MM.1S (cell line): ENCODE measurements around the gene PLEKHM3.

Experiments
- DNase-seq: peaks from one replicate; pipeline ENCODE4 v3.0.0-alpha.2; 2015
- H2AFZ ChIP-seq: fragments of 300-600 bp; sonication (generic); 2 replicates; pipeline ENCODE4 v1.6.0; 2016; ENCODE audit warnings: antibody characterized with exemption, low read length
- H3F3A ChIP-seq: fragments of 300-600 bp; sonication (generic); 2 replicates; pipeline ENCODE4 v1.6.1; 2016; ENCODE audit warnings: mild to moderate bottlenecking, antibody characterized with exemption, low read length, moderate library complexity, mixed read lengths; ENCODE audit not compliant: insufficient read depth
- H3K27ac ChIP-seq: fragments of 300-600 bp; sonication (generic); 2 replicates; pipeline ENCODE4 v1.5.1; 2016; ENCODE audit warnings: mild to moderate bottlenecking, low read length
- H3K27me3 ChIP-seq: fragments of 300-600 bp; sonication (generic); replicated peaks from 2 replicates; pipeline ENCODE4 v1.6.0; 2016; ENCODE audit warnings: low read length; ENCODE audit not compliant: insufficient read depth
- H3K36me3 ChIP-seq: fragments of 300-600 bp; sonication (generic); replicated peaks from 2 replicates; pipeline ENCODE4 v1.6.1; 2016; ENCODE audit warnings: mild to moderate bottlenecking, low read length, mixed read lengths; ENCODE audit not compliant: insufficient read depth
- H3K4me1 ChIP-seq: fragments of 300-600 bp; sonication (generic); 2 replicates; pipeline ENCODE4 v1.6.1; 2016; ENCODE audit warnings: low read length, mixed read lengths
- H3K4me2 ChIP-seq: fragments of 300-600 bp; sonication (generic); 2 replicates; pipeline ENCODE4 v1.6.0; 2016; ENCODE audit warnings: low read depth, low read length
- H3K4me3 ChIP-seq: fragments of 300-600 bp; sonication (generic); 2 replicates; pipeline ENCODE4 v1.5.1; 2016; ENCODE audit warnings: low read length, mixed read lengths
- H3K79me2 ChIP-seq: fragments of 300-600 bp; sonication (generic); 2 replicates; pipeline ENCODE4 v1.6.1; 2016; ENCODE audit warnings: mixed run types, low read length, mixed read lengths
- H3K9ac ChIP-seq: fragments of 300-600 bp; sonication (generic); 2 replicates; pipeline ENCODE4 v1.6.1; 2016; ENCODE audit warnings: low read length, mixed read lengths
- H3K9me2 ChIP-seq: fragments of 300-600 bp; sonication (generic); replicated peaks from 2 replicates; pipeline ENCODE4 v1.6.1; 2016; ENCODE audit warnings: mild to moderate bottlenecking, low read length, mixed read lengths; ENCODE audit not compliant: insufficient read depth
- H3K9me3 ChIP-seq: fragments of 300-600 bp; sonication (generic); replicated peaks from 2 replicates; pipeline ENCODE4 v1.6.1; 2016; ENCODE audit warnings: mild to moderate bottlenecking, low read length, mixed read lengths; ENCODE audit not compliant: insufficient read depth
- H4K20me1 ChIP-seq: fragments of 300-600 bp; sonication (generic); 2 replicates; pipeline ENCODE4 v1.6.1; 2016; ENCODE audit warnings: mild to moderate bottlenecking, low read length, moderate library complexity, mixed read lengths; ENCODE audit not compliant: insufficient read depth
- CTCF ChIP-seq: fragments of 300-600 bp; sonication (generic); IDR thresholded peaks from 2 replicates; pipeline ENCODE4 v1.5.1; 2016; ENCODE audit warnings: antibody characterized with exemption, low read length, mixed read lengths
- EZH2 ChIP-seq: fragments of 300-600 bp; sonication (generic); optimal IDR thresholded peaks from 2 replicates; pipeline ENCODE3; 2017; ENCODE audit warnings: low read depth, mild to moderate bottlenecking, antibody characterized with exemption, low read length, mixed read lengths
- EZH2phosphoT487 ChIP-seq: fragments of 300-600 bp; sonication (generic); IDR thresholded peaks from 2 replicates; pipeline ENCODE4 v1.6.1; 2018; ENCODE audit warnings: antibody characterized with exemption, low read length

PLEKHM3 gene

GRCh38 chr2:207825045-207825954 lies 200.0 kb downstream of the PLEKHM3 start:
- Histone ChIP-seq H3K9me3 (no peaks in the 10 kb centered on the region), H3K27me3 (no peaks in the 10 kb centered on the region), H3K9ac (no peak overlapping the region), H4K20me1 (no peaks in the 10 kb centered on the region), H3K4me3 (no peak overlapping the region), H3K27ac (no peak overlapping the region), H3K9me2 (no peaks in the 10 kb centered on the region), H3K36me3 (no peaks in the 10 kb centered on the region), H3K4me2 (no peak overlapping the region), H2AFZ (no peak overlapping the region), H3K79me2 (no peaks in the 10 kb centered on the region), H3K4me1 (peaks cover 8% of the 10 kb centered on the region; the same call in 1 of the 2 replicates), H3F3A (no peaks in the 10 kb centered on the region)
- DNase-seq: no peak
- no peak for TF ChIP-seq EZH2phosphoT487
- no peak for TF ChIP-seq EZH2
- no peak for TF ChIP-seq CTCF

GRCh38 chr2:207823865-207824264 lies 201.5 kb downstream of the PLEKHM3 start:
- no peak overlapping the region for H3K4me2 ChIP-seq
- H2AFZ ChIP-seq: no peak overlapping the region
- TF ChIP-seq EZH2phosphoT487 (no peak), EZH2 (no peak), CTCF (no peak)
- no peaks in the 10 kb centered on the region for H3K9me3 ChIP-seq
- no peaks in the 10 kb centered on the region for H3K36me3 ChIP-seq
- H3K4me1 ChIP-seq: no peaks in the 10 kb centered on the region
- H3K4me3 ChIP-seq: no peak overlapping the region
- H4K20me1 ChIP-seq: no peaks in the 10 kb centered on the region
- no peak for DNase-seq
- no peak overlapping the region for H3K27ac ChIP-seq
- H3K27me3 ChIP-seq: no peaks in the 10 kb centered on the region
- H3F3A ChIP-seq: no peaks in the 10 kb centered on the region
- H3K79me2 ChIP-seq: no peaks in the 10 kb centered on the region
- no peak overlapping the region for H3K9ac ChIP-seq
- no peaks in the 10 kb centered on the region for H3K9me2 ChIP-seq

GRCh38 chr2:207819839-207820784 lies 205.2 kb downstream of the PLEKHM3 start:
- H3K36me3 ChIP-seq: no peaks in the 10 kb centered on the region
- no peaks in the 10 kb centered on the region for H3K79me2 ChIP-seq
- H3K4me2 ChIP-seq: no peak overlapping the region
- no peaks in the 10 kb centered on the region for H4K20me1 ChIP-seq
- H3K4me1 ChIP-seq: no peaks in the 10 kb centered on the region
- DNase-seq: no peak
- H3K27ac ChIP-seq: no peak overlapping the region
- no peaks in the 10 kb centered on the region for H3K27me3 ChIP-seq
- H3F3A ChIP-seq: no peaks in the 10 kb centered on the region
- H2AFZ ChIP-seq: no peak overlapping the region
- H3K9me3 ChIP-seq: no peaks in the 10 kb centered on the region
- H3K4me3 ChIP-seq: no peak overlapping the region
- H3K9ac ChIP-seq: no peak overlapping the region
- TF ChIP-seq EZH2 (no peak), CTCF (no peak), EZH2phosphoT487 (no peak)
- H3K9me2 ChIP-seq: no peaks in the 10 kb centered on the region
